ENCODE data around the gene DLGAP4.

Gene DLGAP4

GRCh38 chr20:36313476-36313875 lies 7.3 kb downstream of the DLGAP4 start (continued):
- TF ChIP-seq RARB (CRISPR knock-in tag; IDR thresholded peaks at IDR 0.05) (no peak), CSRNP3 (CRISPR knock-in tag; IDR thresholded peaks at IDR 0.05) (no peak), ESRRG (CRISPR knock-in tag; IDR thresholded peaks at IDR 0.05) (no peak), ZNF565 (CRISPR knock-in tag; conservative IDR thresholded peaks at IDR 0.05; ENCODE audit: low read depth) (no peak), ISL1 (CRISPR knock-in tag; IDR thresholded peaks at IDR 0.05) (no peak), ZFP30 (CRISPR knock-in tag; IDR thresholded peaks at IDR 0.05) (no peak), POU6F1 (CRISPR knock-in tag; IDR thresholded peaks at IDR 0.05; ENCODE audit: borderline replicate concordance, low read depth) (no peak), ZNF8 (CRISPR knock-in tag; IDR thresholded peaks at IDR 0.05) (no peak)

DNA sequence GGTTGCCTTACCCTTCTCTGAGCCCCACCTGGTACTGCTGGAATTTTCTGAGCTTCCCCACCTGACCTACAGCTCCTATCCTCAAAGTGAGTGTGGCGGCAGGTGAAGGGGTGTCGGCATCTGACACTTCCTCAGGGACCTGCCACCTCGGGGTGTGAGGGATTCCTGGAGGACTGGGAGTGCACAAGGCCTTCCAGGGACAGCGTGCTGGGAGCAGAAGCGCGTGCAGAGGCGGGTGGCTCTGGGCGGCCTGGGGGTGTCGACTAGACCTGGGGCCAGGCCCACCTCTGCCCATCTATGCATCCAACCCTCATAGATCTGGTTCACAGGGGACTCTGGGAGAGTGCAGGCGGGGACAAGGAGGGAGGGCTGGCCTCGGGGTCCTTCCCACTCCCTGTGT lies 7.8 kb downstream of the DLGAP4 start:
- TF ChIP-seq ESRRG (CRISPR knock-in tag; IDR thresholded peaks at IDR 0.05): no peak
- ATAC-seq: no peak

DNA sequence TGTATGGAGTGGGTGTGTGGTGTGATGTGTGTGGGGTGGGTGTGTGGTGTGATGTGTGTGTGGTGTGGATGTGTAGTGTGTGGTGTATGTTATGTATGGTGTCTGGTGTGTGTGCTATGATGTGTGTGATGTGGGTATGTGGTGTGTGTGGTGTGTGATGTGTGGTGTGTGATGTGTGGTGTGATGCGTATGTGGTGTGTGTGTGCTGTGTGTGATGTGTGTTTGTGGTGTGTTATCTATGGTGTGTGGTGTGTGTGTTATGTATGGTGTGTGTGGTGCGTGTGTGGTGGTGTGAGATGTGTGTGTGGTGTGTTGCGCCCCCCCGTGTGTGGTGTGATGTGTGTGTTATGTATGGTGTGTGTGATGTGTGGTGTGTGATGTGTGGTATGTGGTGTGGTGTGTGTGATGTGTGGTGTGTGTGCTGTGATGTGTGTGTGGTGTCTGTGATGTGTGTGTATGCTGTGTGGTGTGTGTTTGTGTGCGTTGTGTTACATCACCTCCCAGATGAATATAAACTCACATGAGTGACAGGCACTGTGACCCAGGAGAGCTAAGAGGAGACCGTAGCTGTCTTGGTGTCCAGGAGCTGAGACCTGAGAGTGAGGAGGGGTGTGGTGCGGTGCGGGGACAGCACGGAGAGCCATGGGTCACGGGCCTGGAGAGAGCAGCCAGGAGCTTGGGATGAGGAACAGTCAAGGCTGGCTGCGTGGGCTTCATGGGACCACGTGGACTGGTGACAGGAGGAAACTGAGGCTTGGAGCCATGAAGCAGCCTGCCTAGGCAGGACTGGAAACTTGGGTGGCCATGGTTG lies 8.8 kb downstream of the DLGAP4 start:
- ATAC-seq: no peak
- TF ChIP-seq TSHZ2 (CRISPR knock-in tag; IDR thresholded peaks at IDR 0.05) (no peak), ARNTL (CRISPR knock-in tag; IDR thresholded peaks at IDR 0.05; ENCODE audit: borderline replicate concordance, low read depth) (no peak), OSR1 (CRISPR knock-in tag; IDR thresholded peaks at IDR 0.05) (no peak), PPARA (CRISPR knock-in tag; IDR thresholded peaks at IDR 0.05; ENCODE audit: borderline replicate concordance) (no peak), ZNF8 (CRISPR knock-in tag; IDR thresholded peaks at IDR 0.05) (no peak), TCF4 (CRISPR knock-in tag; IDR thresholded peaks at IDR 0.05; ENCODE audit: borderline replicate concordance) (no peak), SNAI2 (CRISPR knock-in tag; IDR thresholded peaks at IDR 0.05) (no peak), POU6F1 (CRISPR knock-in tag; IDR thresholded peaks at IDR 0.05; ENCODE audit: borderline replicate concordance, low read depth) (no peak), CREB5 (CRISPR knock-in tag; IDR thresholded peaks at IDR 0.05; ENCODE audit: low read depth) (no peak), ZC3H10 (CRISPR knock-in tag; IDR thresholded peaks at IDR 0.05) (no peak)

DNA sequence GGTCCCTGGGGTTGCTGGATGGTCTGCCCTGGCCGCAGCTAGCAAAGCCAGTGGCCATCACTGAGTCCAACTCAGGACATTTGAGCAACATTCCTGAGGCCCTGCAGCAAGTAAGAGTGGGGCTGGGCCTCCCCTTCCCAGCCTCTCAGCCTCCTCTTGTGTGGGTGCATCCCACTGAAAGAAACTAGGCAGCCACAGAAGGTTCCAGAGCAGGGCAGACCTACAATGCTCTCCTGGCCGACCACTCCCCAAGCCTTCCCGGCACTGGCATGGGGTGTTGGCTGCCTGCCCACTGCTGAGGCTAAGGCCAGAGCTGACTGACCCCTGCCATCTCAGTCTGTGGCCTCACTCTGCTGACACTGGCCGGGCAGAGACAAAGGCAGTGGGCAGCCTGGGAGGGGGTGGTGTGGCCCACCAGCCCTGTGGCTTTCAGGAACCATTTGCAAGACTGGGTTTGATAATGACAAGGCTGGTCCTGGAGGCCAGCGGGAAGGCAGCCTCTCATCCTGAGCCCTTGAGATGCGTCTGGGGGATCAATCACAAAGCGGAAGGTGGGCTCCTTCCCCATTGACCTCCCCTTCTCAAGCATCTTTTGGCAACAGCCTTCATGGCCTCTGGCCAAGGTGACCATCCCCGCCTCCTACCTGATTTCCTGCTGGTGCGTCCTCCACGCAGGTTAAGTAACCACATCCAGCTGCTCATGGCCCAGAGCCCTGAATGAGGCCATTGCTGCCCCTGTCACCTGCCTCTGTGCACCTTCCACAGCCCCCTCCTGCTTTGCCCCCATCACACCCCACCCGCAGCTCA lies 9.6 kb downstream of the DLGAP4 start:
- 0 out of 3 replicates have a peak, but pooled peaks have one; percentile 17 for ATAC-seq
- TF ChIP-seq ZFP3 (CRISPR knock-in tag; IDR thresholded peaks at IDR 0.05) (no peak), ZC3H10 (CRISPR knock-in tag; IDR thresholded peaks at IDR 0.05) (no peak), POU6F1 (CRISPR knock-in tag; IDR thresholded peaks at IDR 0.05; ENCODE audit: borderline replicate concordance, low read depth) (no peak), SNAI2 (CRISPR knock-in tag; IDR thresholded peaks at IDR 0.05) (no peak), ZNF565 (CRISPR knock-in tag; conservative IDR thresholded peaks at IDR 0.05; ENCODE audit: low read depth) (no peak), ZNF8 (CRISPR knock-in tag; IDR thresholded peaks at IDR 0.05) (no peak), PATZ1 (CRISPR knock-in tag; IDR thresholded peaks at IDR 0.05; ENCODE audit: borderline replicate concordance) (no peak), OSR1 (CRISPR knock-in tag; IDR thresholded peaks at IDR 0.05) (no peak), TOX (CRISPR knock-in tag; IDR thresholded peaks at IDR 0.05; ENCODE audit: borderline replicate concordance) (no peak)

Data from SK-N-SH treated with all-trans-retinoic acid at 6 μM for 48 hours (cell line).